PC-3 (cell line): ENCODE results near the gene THSD7A. TPM values are rescaled to one million over a fixed set of nuclear protein-coding genes. Genes with fewer than 3 reads are reported as not detected.

Experiments used
- ATAC-seq: fragments of 200-7000 bp; cut with Tn5 transposase; 2 replicates; pipeline ENCODE4 v1.9.1; 2020; ENCODE audit warnings: mild to moderate bottlenecking, moderate library complexity
- BruUV-seq: library from RNA; stranded (reverse); fragments of 400-500 nt; replicated peaks from 2 replicates; lab custom pipeline; 2021; lab: Mats Ljungman, UMichigan
- CTCF ChIA-PET: fragments of 300-600 bp; sonication (Branson Sonifier 250); formaldehyde crosslinking; loops from one replicate; lab custom pipeline; 2022; ENCODE audit warnings: antibody characterized with exemption; lab: Charles Lee
- POLR2A ChIA-PET: fragments of 300-600 bp; sonication (Branson Sonifier 250); formaldehyde crosslinking; loops from one replicate; lab custom pipeline; 2022; ENCODE audit warnings: antibody characterized with exemption; ENCODE audit not compliant: unreplicated experiment; lab: Charles Lee
- DNase-seq: peaks from one replicate; pipeline ENCODE4 v3.0.0-alpha.2; 2015
- H2AFZ ChIP-seq: fragments of 300-600 bp; sonication (generic); 2 replicates; pipeline ENCODE4 v1.6.0; 2016; ENCODE audit warnings: antibody characterized with exemption, low read length
- H3F3A ChIP-seq: fragments of 300-600 bp; sonication (generic); one replicate; pipeline ENCODE4 v1.6.0; 2017; ENCODE audit warnings: antibody characterized with exemption, low read length, control low read depth, mild to moderate bottlenecking; ENCODE audit not compliant: unreplicated experiment
- H3K27ac ChIP-seq: fragments of 300-600 bp; sonication (generic); 2 replicates; pipeline ENCODE4 v1.5.1; 2016; ENCODE audit warnings: mild to moderate bottlenecking, low read length
- H3K27me3 ChIP-seq: fragments of 300-600 bp; sonication (generic); 2 replicates; pipeline ENCODE4 v1.6.1; 2016; ENCODE audit warnings: low read length, mixed read lengths
- H3K36me3 ChIP-seq: fragments of 300-600 bp; sonication (generic); 2 replicates; pipeline ENCODE4 v1.6.1; 2016; ENCODE audit warnings: low read depth, mixed run types, low read length, mixed read lengths
- H3K4me1 ChIP-seq: fragments of 300-600 bp; sonication (generic); 2 replicates; pipeline ENCODE4 v1.5.1; 2016; ENCODE audit warnings: low read length; ENCODE audit not compliant: insufficient read depth
- H3K4me2 ChIP-seq: fragments of 300-600 bp; sonication (generic); 2 replicates; pipeline ENCODE4 v1.6.0; 2016; ENCODE audit warnings: low read length
- H3K4me3 ChIP-seq: fragments of 300-600 bp; sonication (generic); 2 replicates; pipeline ENCODE4 v1.5.1; 2016; ENCODE audit warnings: mild to moderate bottlenecking, low read length, mixed read lengths
- H3K79me2 ChIP-seq: fragments of 300-600 bp; sonication (generic); 2 replicates; pipeline ENCODE4 v1.6.1; 2017; ENCODE audit warnings: low read length, mixed read lengths
- H3K9ac ChIP-seq: fragments of 300-600 bp; sonication (generic); 2 replicates; pipeline ENCODE4 v1.6.0; 2016; ENCODE audit warnings: mild to moderate bottlenecking, low read length
- H3K9me2 ChIP-seq: fragments of 300-600 bp; sonication (generic); replicated peaks from 2 replicates; pipeline ENCODE4 v1.6.1; 2016; ENCODE audit warnings: mixed run types, low read length, mixed read lengths
- H3K9me3 ChIP-seq: fragments of 300-600 bp; sonication (generic); 2 replicates; pipeline ENCODE4 v1.6.1; 2016; ENCODE audit warnings: low read length, mixed read lengths
- H4K20me1 ChIP-seq: fragments of 300-600 bp; sonication (generic); 2 replicates; pipeline ENCODE4 v1.6.1; 2016; ENCODE audit warnings: low read length, mixed read lengths
- EZH2 ChIP-seq: fragments of 300-600 bp; sonication (generic); IDR thresholded peaks from one replicate; pipeline ENCODE4 v1.6.1; 2017; ENCODE audit warnings: antibody characterized with exemption, mild to moderate bottlenecking, low read length; ENCODE audit not compliant: unreplicated experiment
- EZH2phosphoT487 ChIP-seq: fragments of 300-600 bp; sonication (generic); IDR thresholded peaks from 2 replicates; pipeline ENCODE4 v1.6.1; 2018; ENCODE audit warnings: mild to moderate bottlenecking, antibody characterized with exemption, low read length, borderline replicate concordance
- intact Hi-C: fragments of 100-400 bp; cut with micrococcal nuclease; formaldehyde crosslinking; loops from 2 replicates; pipeline ENCODE4 v1.9.0; 2023
- total RNA-seq: library from RNA; depleted of rRNA; stranded (reverse); fragments of >200 nt; gene quantifications from 2 replicates; pipeline ENCODE4 v1.2.3, GENCODE V29; 2014
- TF ChIP-seq, protein P1 (sequence below): fragments of 300-600 bp; sonication (generic); conservative IDR thresholded peaks from 2 replicates; pipeline ENCODE4 v1.5.1; 2017; ENCODE audit warnings: antibody characterized with exemption, low read depth, mild to moderate bottlenecking, low read length

THSD7A gene
- total RNA-seq, 1 experiment from 2014 or later = 0.04 TPM

DNA sequence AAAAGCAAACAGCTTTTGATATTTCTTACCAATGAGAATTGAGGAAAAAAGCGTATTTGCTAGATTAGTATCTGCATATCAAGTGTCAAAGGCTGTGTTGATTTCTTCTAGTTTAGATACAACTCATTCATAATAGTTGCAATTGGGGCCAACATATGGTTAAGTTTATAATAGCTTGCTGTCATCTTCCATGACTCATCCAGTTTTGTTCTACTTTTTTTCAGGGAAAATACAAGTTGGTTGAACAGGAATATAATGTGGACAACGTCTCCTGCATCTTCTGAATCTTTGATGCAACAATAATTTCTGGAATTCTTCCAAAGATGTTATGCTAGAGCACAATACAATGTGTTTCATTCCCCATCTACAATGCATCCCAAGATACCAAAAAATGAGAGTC lies 182.0 kb downstream of the THSD7A start:
- H3K4me2 ChIP-seq = no peak overlapping the region
- H3K4me1 ChIP-seq = no peaks in the 10 kb centered on the region
- no peaks in the 10 kb centered on the region for H3K36me3 ChIP-seq
- no peaks in the 10 kb centered on the region for H3F3A ChIP-seq
- no TSS peak for BruUV-seq
- no peaks in the 10 kb centered on the region for H4K20me1 ChIP-seq
- no peaks in the 10 kb centered on the region for H3K27me3 ChIP-seq
- no peak overlapping the region for H2AFZ ChIP-seq
- intact Hi-C loops = no loop called here
- H3K9ac ChIP-seq = no peak overlapping the region
- H3K9me3 ChIP-seq = no peaks in the 10 kb centered on the region
- DNase-seq (peak; percentile 18), ATAC-seq (no peak)
- ChIA-PET POLR2A (no interaction called here), CTCF (no interaction called here)
- no peak overlapping the region for H3K27ac ChIP-seq
- H3K4me3 ChIP-seq = no peak overlapping the region
- H3K9me2 ChIP-seq = no peaks in the 10 kb centered on the region
- no peak for TF ChIP-seq EZH2
- TF ChIP-seq, protein P1, sequence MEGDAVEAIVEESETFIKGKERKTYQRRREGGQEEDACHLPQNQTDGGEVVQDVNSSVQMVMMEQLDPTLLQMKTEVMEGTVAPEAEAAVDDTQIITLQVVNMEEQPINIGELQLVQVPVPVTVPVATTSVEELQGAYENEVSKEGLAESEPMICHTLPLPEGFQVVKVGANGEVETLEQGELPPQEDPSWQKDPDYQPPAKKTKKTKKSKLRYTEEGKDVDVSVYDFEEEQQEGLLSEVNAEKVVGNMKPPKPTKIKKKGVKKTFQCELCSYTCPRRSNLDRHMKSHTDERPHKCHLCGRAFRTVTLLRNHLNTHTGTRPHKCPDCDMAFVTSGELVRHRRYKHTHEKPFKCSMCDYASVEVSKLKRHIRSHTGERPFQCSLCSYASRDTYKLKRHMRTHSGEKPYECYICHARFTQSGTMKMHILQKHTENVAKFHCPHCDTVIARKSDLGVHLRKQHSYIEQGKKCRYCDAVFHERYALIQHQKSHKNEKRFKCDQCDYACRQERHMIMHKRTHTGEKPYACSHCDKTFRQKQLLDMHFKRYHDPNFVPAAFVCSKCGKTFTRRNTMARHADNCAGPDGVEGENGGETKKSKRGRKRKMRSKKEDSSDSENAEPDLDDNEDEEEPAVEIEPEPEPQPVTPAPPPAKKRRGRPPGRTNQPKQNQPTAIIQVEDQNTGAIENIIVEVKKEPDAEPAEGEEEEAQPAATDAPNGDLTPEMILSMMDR = no peak
- TF ChIP-seq EZH2phosphoT487 = no peak
- H3K79me2 ChIP-seq = no peaks in the 10 kb centered on the region

DNA sequence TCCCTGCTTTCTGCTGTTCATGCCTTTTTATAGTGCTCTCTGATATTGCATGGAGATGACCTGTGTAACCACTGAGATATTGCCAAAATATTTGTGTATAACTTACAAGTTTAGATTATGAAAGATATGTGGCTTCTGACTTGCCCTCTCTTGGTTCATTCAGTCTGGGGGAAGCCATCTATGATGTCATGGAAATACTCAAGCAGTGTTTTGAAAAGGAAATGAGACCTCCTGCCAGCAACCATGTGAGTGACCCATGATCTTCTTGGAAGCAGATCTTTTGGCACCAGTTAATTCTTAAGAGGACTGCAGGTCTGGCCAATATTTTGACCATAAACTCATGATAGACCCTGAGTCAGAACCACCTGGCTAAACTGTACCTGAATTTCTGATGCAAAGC lies 183.0 kb downstream of the THSD7A start:
- no peaks in the 10 kb centered on the region for H3K36me3 ChIP-seq
- H4K20me1 ChIP-seq = no peaks in the 10 kb centered on the region
- H3K27me3 ChIP-seq = no peaks in the 10 kb centered on the region
- no peaks in the 10 kb centered on the region for H3K4me1 ChIP-seq
- CTCF ChIA-PET = no interaction called here
- DNase-seq = no peak
- no peaks in the 10 kb centered on the region for H3K79me2 ChIP-seq
- H3F3A ChIP-seq = no peaks in the 10 kb centered on the region
- H3K9me2 ChIP-seq = no peaks in the 10 kb centered on the region
- H3K9ac ChIP-seq = no peak overlapping the region
- POLR2A ChIA-PET = no interaction called here
- BruUV-seq = no TSS peak
- TF ChIP-seq EZH2 = no peak
- TF ChIP-seq, protein P1 = no peak
- TF ChIP-seq EZH2phosphoT487 = no peak
- no peak for ATAC-seq
- H3K4me2 ChIP-seq = no peak overlapping the region
- no peak overlapping the region for H2AFZ ChIP-seq
- no peaks in the 10 kb centered on the region for H3K9me3 ChIP-seq
- intact Hi-C loops = no loop called here
- H3K27ac ChIP-seq = no peak overlapping the region
- H3K4me3 ChIP-seq = no peak overlapping the region

DNA sequence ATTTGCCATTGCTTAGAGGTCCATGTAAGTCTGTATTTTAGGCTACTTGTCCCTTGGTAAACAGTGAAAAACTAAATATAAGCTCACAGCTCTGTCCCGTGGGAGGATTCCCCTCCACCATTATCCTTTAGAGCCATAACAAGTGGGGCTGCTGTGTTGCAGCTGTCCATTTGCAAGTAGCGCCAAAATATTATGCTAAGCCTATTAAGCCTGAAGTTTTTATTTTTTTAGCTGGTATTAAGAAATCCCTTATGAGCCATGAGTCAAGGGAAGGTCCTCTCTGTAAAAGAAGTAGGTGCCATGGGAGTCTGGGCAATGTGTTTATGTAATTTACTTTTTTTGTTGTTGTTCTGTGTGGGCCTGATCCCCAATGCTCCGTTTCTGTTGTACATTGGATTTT lies 183.9 kb downstream of the THSD7A start:
- ATAC-seq = no peak
- Histone ChIP-seq H3K4me1 (no peaks in the 10 kb centered on the region), H3K9me2 (no peaks in the 10 kb centered on the region), H3K9ac (no peak overlapping the region), H3K27ac (no peak overlapping the region), H3K4me2 (no peak overlapping the region), H4K20me1 (no peaks in the 10 kb centered on the region), H2AFZ (no peak overlapping the region), H3K27me3 (no peaks in the 10 kb centered on the region), H3K36me3 (no peaks in the 10 kb centered on the region), H3K9me3 (no peaks in the 10 kb centered on the region), H3K79me2 (no peaks in the 10 kb centered on the region), H3K4me3 (no peak overlapping the region), H3F3A (no peaks in the 10 kb centered on the region)
- ChIA-PET POLR2A (no interaction called here), CTCF (no interaction called here)
- no peak for TF ChIP-seq EZH2phosphoT487
- TF ChIP-seq, protein P1 = no peak
- no peak for TF ChIP-seq EZH2
- BruUV-seq = no TSS peak
- intact Hi-C loops = no loop called here
- no peak for DNase-seq
